Stimulated activated CD4-positive, alpha-beta T cell treated with anti-CD3 and anti-CD28 coated beads, Interleukin-15, amount 100 ng/mL, for 1 hour (primary cell): ENCODE measurements around the gene DNAH11.
"Not testable (repeated sequence)": the region's sequence is repeated elsewhere in the genome, so short reads cannot be mapped to it uniquely, and the experiment has no call there.

Experiments used
- DNase-seq, 2 donors: peaks; one replicate each; pipeline ENCODE4 v3.0.0-alpha.2; 2020; ENCODE audit warnings: low read depth in 1 of 2, low spot score in 1 of 2

Gene DNAH11, protein sequence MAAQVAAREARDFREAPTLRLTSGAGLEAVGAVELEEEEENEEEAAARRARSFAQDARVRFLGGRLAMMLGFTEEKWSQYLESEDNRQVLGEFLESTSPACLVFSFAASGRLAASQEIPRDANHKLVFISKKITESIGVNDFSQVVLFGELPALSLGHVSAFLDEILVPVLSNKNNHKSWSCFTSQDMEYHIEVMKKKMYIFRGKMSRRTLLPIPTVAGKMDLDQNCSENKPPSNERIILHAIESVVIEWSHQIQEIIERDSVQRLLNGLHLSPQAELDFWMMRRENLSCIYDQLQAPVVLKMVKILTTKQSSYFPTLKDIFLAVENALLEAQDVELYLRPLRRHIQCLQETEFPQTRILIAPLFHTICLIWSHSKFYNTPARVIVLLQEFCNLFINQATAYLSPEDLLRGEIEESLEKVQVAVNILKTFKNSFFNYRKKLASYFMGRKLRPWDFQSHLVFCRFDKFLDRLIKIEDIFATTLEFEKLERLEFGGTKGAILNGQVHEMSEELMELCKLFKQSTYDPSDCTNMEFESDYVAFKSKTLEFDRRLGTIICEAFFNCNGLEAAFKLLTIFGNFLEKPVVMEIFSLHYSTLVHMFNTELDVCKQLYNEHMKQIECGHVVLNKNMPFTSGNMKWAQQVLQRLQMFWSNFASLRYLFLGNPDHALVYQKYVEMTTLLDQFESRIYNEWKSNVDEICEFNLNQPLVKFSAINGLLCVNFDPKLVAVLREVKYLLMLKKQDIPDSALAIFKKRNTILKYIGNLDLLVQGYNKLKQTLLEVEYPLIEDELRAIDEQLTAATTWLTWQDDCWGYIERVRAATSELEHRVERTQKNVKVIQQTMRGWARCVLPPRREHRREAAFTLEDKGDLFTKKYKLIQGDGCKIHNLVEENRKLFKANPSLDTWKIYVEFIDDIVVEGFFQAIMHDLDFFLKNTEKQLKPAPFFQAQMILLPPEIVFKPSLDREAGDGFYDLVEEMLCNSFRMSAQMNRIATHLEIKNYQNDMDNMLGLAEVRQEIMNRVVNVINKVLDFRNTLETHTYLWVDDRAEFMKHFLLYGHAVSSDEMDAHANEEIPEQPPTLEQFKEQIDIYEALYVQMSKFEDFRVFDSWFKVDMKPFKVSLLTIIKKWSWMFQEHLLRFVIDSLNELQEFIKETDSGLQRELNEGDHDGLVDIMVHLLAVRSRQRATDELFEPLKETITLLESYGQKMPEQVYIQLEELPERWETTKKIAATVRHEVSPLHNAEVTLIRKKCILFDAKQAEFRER (N-terminal part only)

DNA sequence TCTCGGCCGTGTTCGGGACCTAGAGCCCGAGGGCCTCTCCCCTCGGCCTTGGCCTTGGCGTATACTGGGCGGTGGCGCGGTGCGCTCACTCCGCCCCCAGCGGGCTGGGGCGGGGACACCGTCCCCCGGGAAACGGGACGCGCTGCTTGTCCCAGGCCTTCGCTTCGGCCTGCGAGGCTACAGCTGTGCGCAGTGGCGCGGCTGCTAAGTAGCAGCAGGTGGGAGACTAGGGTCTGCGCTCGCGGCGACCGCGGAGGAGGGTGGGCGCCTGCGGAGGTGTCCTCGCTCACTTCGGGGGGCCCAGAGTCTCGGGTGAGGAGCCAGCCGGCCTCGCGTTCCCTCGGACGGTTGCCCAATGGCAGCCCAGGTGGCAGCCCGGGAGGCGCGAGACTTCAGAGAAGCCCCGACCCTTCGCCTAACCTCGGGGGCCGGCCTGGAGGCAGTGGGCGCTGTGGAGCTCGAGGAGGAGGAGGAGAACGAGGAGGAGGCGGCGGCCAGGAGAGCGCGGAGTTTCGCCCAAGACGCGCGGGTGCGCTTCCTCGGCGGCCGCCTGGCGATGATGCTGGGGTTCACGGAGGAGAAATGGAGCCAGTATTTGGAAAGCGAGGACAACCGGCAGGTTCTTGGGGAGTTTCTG is at the start of gene DNAH11:
DNAH11 (plus strand) TSS at position 149 of the 637 bp plus-strand sequence; CDS start at position 356, 207 bp downstream.
- DNase-seq = no peak

DNA sequence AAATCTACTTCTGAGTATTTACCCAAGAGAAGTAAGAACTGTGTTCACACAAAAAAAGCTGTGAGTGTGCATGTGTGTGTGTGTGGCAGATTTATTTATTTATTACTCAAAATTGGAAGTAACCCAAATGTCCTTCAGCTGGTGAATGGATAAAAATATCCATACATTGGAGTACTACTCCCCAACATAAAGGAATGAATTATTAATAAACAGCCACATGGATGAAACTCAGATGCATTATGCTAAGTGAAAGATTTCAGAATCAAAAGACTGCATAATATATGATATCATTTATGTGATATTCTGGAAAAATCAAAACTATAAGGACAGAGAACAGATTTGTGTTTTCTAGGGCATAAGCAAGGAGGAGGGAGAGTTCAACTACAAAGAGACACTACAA is 47.1 kb upstream of the DNAH11 start:
- DNase-seq = no peak

DNA sequence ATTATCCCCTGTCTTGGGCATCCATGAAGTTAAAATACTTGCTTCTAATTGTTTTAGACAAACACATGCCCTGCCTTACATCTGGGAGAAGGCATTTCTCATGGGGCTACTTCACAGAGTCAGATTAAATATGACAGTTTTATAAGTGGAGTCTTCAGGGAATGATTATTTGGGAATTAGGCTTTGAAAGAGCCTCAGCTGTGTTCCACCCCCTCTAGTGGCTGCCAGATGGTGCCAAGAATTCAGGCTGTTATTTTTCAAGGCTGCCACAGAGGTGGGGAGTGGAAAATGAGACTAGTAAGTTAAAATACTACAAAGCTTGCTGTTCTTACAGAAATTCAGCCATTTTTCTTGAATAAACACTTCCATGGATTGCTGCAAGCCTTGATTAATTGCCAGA is 45.8 kb upstream of the DNAH11 start:
- no peak for DNase-seq

DNA sequence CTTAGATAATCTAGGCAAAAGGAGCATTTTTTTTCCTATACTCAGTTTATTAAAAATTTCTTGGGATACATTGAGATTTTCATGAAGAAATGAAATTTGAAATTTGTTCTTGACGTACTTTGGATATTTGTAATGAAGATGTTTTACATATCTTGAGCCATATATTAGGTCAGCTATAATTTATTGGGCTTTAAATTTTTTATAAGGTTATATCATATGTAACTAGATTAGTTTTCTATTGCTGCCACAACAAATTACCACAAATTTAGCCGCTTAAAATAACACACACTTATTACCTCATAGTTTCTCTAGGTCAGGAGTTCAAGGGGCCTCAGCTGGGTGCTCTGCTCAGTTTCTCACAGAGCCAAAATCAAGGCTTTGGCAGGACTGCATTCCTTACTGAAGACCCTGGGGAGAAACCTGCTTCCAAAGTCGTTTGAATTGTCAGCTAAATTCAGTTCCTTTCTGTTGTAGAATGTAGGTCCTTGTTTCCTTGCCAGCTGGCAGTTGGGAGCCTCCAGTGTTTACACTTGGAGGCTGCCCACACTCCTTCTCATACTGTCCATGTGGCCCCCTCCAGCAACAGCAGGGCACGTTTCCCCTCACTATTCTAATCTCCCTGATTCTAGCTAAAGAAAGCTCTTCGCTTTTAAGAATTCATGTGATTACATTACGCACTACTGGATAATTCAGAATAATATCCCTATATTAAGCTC is 42.6 kb upstream of the DNAH11 start:
- DNase-seq = no peak

DNA sequence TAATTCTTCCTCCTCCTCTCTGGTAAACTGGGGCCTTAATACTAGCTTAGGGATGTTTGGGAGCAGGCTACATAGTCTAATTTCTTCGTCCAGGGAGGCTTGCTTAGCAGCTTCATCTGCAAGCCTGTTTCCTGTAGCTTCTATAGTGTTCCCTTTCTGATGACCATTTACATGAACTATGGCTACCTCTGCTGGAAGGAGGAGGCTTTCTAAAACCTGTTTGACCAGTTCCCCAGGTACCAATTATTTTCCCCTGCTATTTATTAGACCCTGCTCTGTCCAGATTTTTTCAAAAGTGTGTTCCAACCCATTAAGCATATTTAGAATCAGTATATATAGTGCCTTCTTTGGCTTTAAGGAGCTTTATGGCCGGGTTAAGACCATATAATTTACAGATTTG is 38.8 kb upstream of the DNAH11 start:
- DNase-seq = no peak

DNA sequence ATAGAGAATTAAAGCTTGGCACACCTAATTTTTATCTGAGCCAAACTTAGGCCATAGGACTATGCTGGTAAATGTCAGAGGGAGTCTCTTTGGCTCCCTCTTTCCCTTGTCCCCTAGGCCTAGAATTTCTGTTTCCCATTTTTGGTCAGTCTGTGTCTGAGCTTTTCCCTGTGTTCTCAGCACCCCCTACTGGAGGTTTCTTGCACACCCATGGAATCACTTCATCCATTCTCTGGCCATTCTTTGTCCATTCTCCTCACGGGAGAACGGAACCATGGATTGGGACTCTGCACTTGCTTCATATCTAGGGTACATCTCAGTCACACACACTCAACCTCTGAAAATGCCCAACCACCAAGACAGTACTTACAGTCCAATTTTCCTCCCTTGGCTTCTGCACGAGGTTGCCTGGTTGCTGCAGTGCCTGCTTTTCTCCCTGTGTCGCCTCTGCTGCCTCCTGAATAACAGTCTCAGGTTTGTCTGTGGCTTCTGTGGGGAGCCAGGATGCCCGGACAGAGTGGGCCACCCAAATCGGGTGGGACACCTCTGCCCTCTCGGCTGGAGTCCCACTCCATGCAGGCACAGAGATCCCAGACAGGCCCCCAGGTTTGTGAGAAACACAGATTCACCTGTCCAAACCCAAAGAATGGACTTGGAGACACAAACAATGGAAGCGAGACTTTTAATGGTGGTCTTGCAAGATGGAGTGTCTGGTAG is 35.1 kb upstream of the DNAH11 start:
- no peak for DNase-seq

DNA sequence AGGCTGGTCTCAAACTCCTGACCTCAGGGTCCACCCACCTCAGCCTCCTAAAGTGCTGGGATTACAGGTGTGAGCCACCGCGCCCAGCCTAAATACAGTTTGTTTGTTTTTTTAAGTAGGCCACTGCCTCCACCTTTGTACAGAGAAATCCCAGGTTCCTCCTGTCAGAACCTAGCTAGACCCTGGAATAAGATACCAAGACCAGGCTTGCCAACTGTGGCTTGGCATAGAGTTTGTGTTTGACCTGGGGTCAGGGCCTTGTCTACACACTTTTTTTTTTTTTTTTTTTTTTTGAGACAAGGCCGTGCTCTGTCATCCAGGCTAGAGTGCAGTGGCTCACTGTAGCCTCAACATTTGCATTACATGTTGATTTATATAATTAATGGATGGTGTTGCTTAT is 34.3 kb upstream of the DNAH11 start:
- no peak for DNase-seq

DNA sequence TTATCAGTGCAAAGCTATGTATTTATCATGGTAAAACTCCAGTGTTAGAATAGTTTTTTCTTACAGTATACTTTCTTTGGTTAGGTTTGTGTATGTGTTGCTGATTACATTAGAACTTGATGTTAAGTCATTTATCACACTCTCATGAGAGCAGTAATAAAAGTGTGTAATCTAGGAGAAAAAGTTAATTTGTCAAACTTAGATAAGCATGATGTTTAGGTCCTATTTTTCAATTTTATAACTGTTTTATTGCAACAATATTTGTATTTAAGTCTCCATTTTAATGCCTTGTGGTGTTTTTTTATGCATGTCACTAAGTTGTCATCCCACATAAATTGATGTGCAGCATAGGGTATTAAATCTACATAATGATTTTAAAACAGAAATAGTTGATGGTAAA is 28.8 kb upstream of the DNAH11 start:
- DNase-seq = no peak

DNA sequence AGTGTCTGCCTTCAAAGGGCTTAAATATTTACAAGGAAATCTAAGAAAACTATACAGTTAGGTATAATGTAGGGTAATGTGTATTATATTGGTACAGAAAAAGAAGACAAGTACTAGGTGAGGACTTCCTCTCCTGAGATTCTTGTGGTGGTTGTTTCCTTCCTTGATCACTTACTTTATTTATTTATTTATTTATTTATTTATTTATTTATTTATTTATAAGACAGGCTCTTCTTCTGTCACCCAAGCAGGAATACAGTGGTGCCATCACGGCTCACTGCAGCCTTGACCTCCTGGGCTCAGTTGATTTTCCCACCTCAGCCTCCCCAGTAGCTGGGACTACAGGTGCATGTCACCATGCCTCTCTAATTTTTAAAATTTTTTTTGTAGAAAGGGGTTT is 18.2 kb upstream of the DNAH11 start:
- DNase-seq = no peak

DNA sequence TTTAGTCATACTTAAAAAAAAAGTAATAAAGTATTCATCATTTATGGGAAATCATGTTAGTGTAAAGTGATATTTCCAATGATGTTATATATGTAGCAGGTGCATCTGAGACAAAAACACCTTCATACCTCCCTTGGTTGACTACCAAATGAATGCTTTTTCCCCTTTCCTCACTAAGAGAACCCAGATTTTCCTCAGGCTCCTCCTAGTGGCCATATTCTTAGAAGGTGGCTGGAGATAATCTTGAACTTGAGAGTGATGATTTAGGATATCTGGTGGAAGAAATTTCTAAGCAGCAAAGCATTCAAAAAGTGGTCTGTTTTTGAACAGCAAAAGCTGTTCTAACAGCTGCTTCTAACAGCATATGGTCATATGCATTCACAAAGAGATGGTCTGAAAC is 16.8 kb upstream of the DNAH11 start:
- no peak for DNase-seq

DNA sequence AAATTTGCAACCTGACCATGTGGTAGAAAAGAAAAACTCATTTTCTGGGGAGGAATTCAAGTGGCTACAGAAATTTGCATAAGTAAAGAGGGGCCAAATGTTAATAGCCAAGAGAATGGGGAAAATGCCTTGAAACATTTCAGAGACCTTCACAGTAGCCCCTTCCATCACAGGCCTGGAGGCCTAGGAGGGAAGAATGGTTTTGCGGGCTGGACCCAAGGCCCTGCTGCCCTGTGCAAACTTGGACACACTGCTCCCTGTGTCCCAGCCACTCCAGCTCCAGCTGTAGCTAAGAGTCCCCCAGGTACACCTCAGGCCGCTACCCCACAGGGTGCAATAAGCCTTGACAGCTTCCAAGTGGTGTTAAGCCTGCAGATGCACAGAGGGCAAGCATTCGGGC is 16.4 kb upstream of the DNAH11 start:
- DNase-seq = no peak

DNA sequence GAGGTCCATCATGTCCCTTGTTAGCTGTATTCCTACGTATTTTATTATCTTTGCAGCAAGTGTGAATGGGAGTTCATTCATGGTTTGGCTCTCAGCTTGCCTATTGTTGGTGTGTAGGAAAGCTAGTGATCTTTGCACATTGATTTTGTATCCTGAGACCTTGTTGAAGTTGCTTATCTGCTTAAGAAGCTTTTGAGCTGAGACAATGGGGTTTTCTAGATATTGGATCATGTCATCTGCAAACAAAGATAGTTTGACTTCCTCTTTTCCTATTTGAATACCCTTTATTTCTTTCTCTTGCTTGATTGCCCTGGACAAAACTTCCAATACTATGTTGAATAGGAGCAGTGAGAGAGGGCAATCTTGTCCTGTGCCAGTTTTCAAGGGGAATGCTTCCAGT is 10.4 kb upstream of the DNAH11 start:
- not testable (repeated sequence) for DNase-seq

DNA sequence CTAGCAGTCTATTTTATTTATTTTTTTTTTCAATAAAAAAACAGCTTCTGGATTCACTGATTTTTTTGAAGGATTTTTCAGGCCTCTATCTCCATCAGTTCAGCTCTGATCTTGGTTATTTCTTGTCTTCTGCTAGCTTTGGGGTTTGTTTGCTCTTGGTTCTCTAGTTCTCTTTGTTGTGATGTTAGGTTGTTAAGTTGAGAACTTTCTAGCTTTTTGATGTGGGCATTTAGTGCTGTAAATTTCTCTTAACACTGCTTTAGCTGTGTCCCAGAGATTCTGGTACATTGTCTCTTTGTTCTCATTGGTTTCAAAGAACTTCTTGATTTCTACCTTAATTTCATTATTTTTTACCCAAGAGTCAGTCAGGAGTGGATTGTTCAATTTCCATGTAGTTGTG is 9.2 kb upstream of the DNAH11 start:
- not testable (repeated sequence) for DNase-seq

DNA sequence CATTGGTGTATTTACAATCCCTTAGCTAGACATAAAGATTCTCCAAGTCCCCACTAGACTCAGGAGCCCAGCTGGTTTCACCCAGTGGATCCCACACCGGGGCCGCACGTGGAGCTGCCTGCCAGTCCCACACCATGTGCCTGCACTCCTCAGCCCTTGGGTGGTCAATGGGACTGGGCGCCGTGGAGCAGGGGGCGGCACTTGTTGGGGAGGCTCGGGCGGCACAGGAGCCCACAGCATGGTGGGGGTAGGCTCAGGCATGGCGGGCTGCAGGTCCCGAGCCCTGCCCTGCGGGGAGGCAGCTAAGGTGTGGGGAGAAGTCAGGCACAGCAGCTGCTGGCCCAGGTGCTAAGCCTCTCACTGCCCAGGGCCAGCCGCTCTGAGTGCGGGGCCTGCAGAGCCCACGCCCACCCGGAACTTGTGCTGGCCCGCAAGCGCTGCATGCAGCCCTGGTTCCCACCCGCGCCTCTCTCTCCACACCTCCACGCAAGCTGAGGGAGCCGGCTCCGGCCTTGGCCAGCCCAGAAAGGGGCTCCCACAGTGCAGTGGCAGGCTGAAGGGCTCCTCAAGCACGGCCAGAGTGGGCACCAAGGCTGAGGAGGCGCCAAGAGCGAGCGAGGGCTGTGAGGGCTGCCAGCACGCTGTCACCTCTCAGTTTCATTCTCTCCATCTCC is 6.3 kb upstream of the DNAH11 start:
- not testable (repeated sequence) for DNase-seq

DNA sequence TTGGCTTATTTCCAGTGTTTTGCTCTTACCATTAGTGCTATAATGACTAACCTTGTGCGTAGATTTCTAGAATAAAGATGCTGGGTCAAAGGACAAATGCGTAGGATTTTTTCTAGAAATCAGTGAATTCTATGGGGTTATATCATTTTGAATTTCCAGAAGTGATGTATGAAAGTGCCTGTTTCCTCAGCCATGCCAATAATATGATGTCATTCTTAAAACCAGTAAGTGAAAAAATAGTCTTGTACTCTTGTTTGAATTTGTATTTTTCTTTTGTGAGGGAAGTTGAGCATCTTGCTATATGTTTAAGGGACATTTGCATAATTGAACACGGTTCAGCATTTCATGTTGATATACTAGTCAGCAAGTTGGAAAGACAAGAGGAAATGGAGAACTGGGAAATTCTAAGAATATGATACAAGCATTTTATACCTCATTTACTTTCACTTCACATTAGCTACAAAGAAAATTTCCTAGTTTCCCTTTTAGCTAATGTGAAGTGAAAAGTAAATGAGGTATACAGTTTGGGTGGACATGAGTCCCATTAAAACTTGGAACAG is 3.8 kb upstream of the DNAH11 start:
- DNase-seq = no peak

DNA sequence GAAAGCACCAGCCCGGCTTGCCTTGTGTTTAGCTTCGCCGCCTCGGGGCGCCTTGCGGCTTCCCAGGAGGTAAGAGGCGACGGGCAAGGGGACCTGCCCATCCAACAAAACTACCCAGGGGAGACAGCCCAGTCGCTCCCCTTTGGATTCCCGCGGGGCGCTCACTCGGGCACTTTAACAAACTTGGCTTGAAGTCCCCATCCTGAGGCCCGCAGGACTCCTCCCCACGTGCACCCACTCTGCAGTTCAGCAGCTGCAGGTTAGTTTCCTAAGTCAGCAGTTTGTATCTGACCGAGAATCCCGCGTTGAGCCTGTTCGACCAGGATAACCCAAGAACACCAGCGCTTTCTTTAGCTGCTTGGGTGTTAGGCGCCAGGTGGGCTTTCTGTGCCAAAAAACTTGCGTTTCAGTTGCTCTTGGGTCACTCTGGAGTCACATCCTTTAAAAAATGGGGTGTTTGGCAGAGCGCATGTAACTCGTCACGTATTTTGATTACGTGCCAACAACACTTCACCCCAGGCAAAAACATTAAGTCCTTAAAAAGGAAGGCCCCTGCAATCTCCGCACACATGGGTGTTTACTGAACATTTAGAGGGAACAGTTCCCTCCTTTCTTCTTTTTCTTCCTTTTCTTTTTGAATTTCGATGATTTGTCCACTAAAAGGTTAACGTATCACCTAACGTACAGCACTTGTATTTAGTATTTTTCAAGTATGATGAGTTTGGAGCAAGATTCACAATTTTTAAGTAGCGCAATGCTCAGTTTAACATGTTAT is 876 bp downstream of the DNAH11 start:
- no peak for DNase-seq

DNA sequence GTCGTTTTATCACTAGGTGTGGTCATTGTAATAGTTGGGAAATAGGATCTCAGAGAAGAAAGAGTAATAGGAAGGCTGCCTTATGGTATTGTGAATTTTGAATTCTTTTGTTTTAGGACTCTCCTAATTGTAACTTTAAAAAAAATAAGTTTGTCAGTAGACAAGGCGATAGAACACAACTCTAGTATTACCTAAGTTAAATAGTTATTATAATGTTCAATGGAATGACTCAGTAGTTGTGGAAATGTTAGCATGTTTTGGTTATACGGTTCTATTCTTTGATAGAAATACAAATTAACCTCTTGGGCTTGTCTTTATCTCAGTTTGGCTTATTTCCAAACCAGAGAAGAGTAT is 1.4 kb downstream of the DNAH11 start:
- DNase-seq = no peak

DNA sequence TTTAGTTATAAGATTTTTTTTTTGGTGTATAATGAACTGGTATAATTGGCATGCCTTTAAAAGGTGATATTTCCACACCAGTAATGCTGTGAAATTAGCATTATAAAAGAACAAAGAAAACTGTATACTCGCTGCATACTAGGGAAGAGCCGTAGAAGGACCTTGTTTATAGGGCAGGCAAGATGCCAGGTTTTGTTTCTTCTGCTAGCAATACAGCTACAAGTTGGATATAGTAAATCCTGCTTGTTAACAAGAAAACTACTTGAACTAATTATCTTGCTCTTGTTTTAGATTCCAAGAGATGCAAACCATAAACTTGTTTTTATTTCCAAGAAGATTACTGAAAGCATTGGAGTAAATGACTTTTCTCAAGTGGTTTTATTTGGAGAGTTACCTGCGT is 1.9 kb downstream of the DNAH11 start:
- DNase-seq = no peak
